ENCODE results near the gene MAGI1. TPM values are rescaled to one million over a fixed set of nuclear protein-coding genes. Genes with fewer than 3 reads are reported as not detected.

Gene MAGI1
- total RNA-seq, 1 experiment from 2014 or later, result 16.9 TPM

DNA sequence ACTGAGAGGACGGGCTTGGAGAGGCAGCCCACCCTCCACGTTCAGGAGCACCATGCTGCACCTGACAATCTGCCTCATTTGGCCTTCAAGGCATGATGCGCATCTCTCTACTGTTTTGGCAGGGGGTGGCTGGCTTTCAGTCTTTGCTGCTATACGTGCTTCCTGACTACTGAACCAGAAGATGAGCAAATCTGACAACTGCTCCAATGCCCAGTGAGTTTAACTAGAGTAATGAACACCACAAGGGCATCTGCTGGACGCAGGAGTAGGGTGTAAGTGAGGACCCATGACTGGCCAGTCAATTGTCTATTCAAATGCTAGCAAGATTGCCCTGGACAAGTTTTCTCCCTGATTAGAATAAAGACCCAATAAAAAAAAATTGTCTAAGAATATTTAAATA lies 335.7 kb downstream of the MAGI1 start:
- DNase-seq, result no peak
- Histone ChIP-seq H3K9me3 (replicated peaks) (no peaks in the 10 kb centered on the region), H3K27ac (no peak overlapping the region), H3K4me3 (no peak overlapping the region), H3K4me1 (no peaks in the 10 kb centered on the region), H3K27me3 (no peaks in the 10 kb centered on the region), H3K36me3 (no peaks in the 10 kb centered on the region)

DNA sequence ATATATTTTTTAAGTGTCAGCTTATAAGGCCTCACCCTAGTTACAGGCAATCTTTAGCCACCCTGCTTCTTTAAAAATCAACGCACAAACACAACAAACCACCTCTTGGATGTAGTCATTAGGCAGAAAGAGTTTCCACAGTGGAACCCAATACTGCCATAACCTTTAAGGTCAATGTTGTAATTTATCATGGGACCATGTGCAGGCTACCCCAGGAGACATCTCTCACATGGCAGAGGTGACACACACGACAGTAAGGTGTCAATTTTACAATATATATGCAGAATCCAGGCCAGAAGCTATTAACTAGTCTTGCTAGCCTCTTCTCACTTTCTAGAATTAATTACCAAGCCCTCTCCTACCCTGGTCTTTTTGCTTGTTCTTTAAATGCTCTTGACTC lies 336.5 kb downstream of the MAGI1 start:
- no peak for DNase-seq
- Histone ChIP-seq H3K27me3 (no peaks in the 10 kb centered on the region), H3K36me3 (no peaks in the 10 kb centered on the region), H3K4me1 (no peaks in the 10 kb centered on the region), H3K27ac (no peak overlapping the region), H3K4me3 (no peak overlapping the region), H3K9me3 (replicated peaks) (no peaks in the 10 kb centered on the region)

DNA sequence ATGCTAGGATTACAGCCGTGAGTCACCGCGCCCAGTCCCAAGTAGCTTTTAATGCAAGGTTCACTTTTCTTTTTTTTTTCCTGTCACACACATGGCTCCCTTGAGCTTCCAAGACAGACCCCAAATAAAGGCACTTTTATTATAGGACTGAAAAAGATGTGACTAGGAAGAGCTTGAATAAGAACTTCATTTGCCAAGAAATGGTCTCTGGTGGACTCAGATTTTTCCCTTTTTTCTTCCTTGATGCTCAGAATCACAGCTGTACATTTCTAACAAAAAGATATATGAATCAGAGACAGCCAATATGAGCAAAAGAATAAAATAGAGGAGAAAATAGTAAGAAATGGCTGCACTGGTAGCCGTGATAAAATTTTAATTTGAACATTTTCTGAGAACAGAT lies 337.2 kb downstream of the MAGI1 start:
- Histone ChIP-seq H3K4me1 (no peaks in the 10 kb centered on the region), H3K27me3 (no peaks in the 10 kb centered on the region)

DNA sequence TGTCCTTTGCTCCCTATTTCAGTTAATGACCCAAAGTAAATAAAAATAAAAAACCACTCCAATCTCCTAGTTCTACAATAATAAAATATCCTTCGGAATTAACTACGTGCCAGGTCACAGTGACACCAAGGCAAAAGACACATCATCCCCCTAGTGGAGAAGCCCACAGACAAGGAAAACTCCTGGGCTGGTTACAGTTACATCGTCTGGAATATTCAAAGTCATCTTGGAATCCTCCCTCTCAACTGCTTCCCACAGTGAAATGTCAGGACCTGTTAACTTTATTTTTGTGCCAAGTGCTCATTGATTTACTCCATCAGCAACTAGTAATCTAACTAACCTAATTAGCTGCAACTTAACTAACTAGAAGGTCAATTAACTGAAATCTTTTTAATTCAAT lies 349.3 kb downstream of the MAGI1 start:
- no peak overlapping the region for H3K27ac ChIP-seq
- no peak for DNase-seq
- H3K4me1 ChIP-seq, result peaks cover 9% of the 10 kb centered on the region; the same call in 1 of the 2 replicates
- no peaks in the 10 kb centered on the region for H3K36me3 ChIP-seq
- H3K9me3 ChIP-seq (replicated peaks), result no peaks in the 10 kb centered on the region
- no peak overlapping the region for H3K4me3 ChIP-seq
- H3K27me3 ChIP-seq, result no peaks in the 10 kb centered on the region

More for the DNA sequence above, 337.2 kb downstream of the MAGI1 start:
- DNase-seq, result no peak
- H3K4me3 ChIP-seq, result no peak overlapping the region
- H3K36me3 ChIP-seq, result no peaks in the 10 kb centered on the region
- no peak overlapping the region for H3K27ac ChIP-seq
- H3K9me3 ChIP-seq (replicated peaks), result no peaks in the 10 kb centered on the region

DNA sequence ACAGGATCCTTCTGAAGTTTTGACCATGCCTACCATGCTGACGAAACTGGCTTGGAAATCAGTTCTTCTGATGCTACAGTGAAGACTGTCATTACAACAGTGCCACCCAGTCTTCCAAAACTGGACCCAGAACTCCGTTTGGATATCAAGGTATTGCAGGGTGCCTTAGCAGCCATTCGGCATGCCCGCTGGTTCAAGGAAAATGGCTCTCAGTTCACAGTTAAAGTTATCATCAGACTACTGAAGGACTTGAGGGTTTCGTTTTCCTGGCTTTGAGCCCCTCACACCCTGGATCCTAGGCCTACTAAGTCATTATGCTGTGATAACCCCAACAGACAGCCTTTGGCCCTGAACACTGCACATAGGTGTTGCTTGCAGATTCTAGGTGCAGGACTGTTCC lies 351.0 kb downstream of the MAGI1 start:
- Histone ChIP-seq H3K4me3 (no peak overlapping the region), H3K27ac (no peak overlapping the region), H3K4me1 (peaks cover 9% of the 10 kb centered on the region; the same call in 1 of the 2 replicates), H3K27me3 (no peaks in the 10 kb centered on the region), H3K9me3 (replicated peaks) (no peaks in the 10 kb centered on the region), H3K36me3 (no peaks in the 10 kb centered on the region)
- no peak for DNase-seq

DNA sequence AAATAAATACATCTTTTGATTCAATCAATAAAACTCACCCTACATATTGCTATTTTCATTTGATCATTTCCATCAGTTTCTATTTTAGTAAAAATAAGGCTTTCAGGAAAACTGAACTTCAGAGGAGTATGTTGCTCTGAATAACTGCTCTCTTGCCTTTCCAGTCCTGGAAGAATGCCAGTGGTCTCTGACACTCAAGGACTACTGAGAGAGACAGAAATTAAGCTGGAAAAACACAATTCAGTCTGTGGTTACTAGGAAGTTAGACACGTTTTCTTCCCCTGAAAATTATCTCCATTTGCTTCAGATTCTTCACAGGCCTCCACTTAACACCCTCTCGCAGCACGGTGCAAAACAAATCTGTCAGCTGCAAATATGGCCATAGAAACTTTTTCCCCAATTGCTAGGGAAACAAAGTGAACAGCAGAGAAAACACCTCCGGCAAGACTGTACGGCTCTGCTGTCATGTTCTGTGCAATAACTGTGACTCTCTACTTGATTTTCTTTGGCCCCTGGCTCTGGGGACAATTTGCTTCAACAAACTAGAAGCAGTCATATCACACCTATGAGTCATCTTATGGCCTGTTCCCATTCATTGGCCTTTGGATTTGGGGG lies 353.0 kb downstream of the MAGI1 start:
- H3K4me3 ChIP-seq, result no peak overlapping the region
- H3K9me3 ChIP-seq (replicated peaks), result no peaks in the 10 kb centered on the region
- H3K4me1 ChIP-seq, result peaks cover 9% of the 10 kb centered on the region; the same call in 1 of the 2 replicates
- DNase-seq, result peak; percentile 25 to 62
- H3K27me3 ChIP-seq, result no peaks in the 10 kb centered on the region
- H3K27ac ChIP-seq, result no peak overlapping the region
- no peaks in the 10 kb centered on the region for H3K36me3 ChIP-seq

DNA sequence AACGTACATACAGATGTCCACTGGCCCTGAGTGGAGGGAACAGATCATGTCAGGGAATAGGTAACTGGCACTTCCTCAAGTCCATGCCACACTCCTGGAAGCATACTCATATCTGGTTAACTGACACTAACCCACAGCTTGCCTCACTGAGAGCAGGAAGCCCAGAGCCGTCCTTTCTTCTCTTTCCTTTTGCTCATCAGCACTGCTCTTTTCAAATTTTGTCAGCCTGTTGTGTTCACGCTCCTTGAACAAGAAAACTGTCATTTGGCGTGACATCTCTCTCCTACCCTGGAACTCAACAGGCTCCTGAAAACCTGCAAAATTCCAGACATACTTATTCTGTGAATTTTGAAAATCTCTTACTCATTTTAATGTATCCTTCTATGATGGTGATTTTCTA lies 360.2 kb downstream of the MAGI1 start:
- no peaks in the 10 kb centered on the region for H3K27me3 ChIP-seq
- DNase-seq, result no peak
- no peaks in the 10 kb centered on the region for H3K4me1 ChIP-seq
- no peaks in the 10 kb centered on the region for H3K36me3 ChIP-seq
- H3K27ac ChIP-seq, result no peak overlapping the region
- H3K4me3 ChIP-seq, result no peak overlapping the region
- no peaks in the 10 kb centered on the region for H3K9me3 ChIP-seq (replicated peaks)

DNA sequence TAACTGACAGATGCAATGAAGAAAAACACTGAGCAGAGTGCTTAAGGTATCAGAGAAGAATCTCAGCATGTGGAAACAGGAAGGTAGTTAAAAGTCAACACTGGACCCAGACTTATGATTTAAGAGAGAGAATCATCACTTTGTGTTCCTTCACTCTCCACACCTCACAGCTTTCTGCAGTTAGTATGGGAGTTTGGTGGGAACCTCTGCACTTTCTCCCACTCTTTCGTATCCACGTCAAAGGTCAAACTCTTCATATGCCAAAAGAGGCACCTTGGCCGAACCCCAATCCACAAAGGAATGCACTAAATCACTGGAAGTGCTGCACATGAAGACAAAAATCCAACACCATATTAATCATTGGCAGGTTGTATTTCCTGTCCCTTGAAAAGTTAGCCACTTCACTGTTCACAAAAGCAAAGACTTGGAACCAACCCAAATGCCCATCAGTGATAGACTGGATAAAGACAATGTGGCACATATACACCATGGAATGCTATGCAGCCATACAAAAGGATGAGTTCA lies 361.2 kb downstream of the MAGI1 start:
- H3K4me1 ChIP-seq, result no peaks in the 10 kb centered on the region
- no peak overlapping the region for H3K4me3 ChIP-seq
- no peaks in the 10 kb centered on the region for H3K27me3 ChIP-seq
- no peak overlapping the region for H3K27ac ChIP-seq
- DNase-seq, result no peak
- H3K9me3 ChIP-seq (replicated peaks), result no peaks in the 10 kb centered on the region
- no peaks in the 10 kb centered on the region for H3K36me3 ChIP-seq

DNA sequence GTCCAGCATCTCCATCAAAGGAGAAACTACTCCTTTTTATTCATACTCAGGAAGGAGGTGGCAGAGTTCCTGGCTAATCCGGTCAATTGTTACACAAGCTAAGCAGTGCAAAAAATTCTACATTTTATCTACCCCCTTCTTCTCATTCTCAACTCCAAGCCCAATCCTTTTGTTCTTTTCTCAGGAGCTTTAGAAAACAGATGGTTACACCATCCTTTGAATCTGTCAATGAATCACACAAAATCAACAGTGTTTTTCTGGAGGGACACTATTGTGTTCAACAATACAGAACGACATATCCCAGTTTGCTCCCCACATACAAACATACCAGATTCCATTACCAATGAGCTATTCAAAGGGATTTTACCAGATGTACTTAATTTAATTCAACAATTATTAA lies 362.1 kb downstream of the MAGI1 start:
- H3K4me1 ChIP-seq, result no peaks in the 10 kb centered on the region
- H3K9me3 ChIP-seq (replicated peaks), result no peaks in the 10 kb centered on the region
- no peak for DNase-seq
- H3K27ac ChIP-seq, result no peak overlapping the region
- no peak overlapping the region for H3K4me3 ChIP-seq
- no peaks in the 10 kb centered on the region for H3K27me3 ChIP-seq
- H3K36me3 ChIP-seq, result no peaks in the 10 kb centered on the region

DNA sequence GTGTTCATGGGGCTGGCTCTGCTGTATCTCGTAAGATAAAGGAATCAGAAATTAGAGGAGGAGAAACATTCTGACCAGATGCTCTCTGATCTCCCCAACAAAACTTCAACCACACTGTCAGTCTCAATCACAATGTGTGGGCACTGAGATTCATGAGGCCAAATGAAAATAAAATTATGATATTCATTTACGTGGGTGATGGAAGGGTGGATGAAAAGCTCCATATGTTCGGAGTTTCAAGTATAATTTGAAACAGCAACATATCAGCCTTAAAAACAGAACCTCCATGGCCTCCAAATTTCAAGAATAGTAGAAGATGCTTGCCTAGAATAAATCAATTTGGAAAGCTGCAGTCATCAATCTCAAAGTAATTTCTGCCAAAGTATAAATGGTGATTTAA lies 363.7 kb downstream of the MAGI1 start:
- no peak for DNase-seq
- Histone ChIP-seq H3K27ac (no peak overlapping the region), H3K4me3 (no peak overlapping the region), H3K36me3 (no peaks in the 10 kb centered on the region), H3K9me3 (replicated peaks) (no peaks in the 10 kb centered on the region), H3K27me3 (no peaks in the 10 kb centered on the region), H3K4me1 (no peaks in the 10 kb centered on the region)

DNA sequence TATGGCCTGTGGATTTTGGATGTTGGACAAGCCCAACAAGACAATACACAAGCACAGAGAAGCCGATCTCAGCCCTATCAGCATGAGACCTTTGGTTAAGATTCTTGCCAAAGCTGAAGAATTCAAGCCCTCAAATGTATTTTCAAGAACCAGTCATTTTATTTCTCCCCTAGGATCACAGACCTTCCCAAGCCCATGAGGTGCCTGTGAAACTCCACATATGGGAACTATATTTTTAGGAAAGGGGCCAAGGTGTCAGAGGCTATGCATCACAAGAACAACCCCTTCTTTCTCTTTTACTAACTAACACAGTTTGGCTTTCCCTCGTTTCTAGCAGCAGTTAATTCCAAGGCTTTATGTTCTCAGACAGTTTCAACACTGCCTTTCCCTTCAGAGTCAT lies 364.5 kb downstream of the MAGI1 start:
- H3K36me3 ChIP-seq, result no peaks in the 10 kb centered on the region
- no peaks in the 10 kb centered on the region for H3K27me3 ChIP-seq
- no peak for DNase-seq
- H3K4me1 ChIP-seq, result no peaks in the 10 kb centered on the region
- H3K27ac ChIP-seq, result no peak overlapping the region
- no peak overlapping the region for H3K4me3 ChIP-seq
- no peaks in the 10 kb centered on the region for H3K9me3 ChIP-seq (replicated peaks)

DNA sequence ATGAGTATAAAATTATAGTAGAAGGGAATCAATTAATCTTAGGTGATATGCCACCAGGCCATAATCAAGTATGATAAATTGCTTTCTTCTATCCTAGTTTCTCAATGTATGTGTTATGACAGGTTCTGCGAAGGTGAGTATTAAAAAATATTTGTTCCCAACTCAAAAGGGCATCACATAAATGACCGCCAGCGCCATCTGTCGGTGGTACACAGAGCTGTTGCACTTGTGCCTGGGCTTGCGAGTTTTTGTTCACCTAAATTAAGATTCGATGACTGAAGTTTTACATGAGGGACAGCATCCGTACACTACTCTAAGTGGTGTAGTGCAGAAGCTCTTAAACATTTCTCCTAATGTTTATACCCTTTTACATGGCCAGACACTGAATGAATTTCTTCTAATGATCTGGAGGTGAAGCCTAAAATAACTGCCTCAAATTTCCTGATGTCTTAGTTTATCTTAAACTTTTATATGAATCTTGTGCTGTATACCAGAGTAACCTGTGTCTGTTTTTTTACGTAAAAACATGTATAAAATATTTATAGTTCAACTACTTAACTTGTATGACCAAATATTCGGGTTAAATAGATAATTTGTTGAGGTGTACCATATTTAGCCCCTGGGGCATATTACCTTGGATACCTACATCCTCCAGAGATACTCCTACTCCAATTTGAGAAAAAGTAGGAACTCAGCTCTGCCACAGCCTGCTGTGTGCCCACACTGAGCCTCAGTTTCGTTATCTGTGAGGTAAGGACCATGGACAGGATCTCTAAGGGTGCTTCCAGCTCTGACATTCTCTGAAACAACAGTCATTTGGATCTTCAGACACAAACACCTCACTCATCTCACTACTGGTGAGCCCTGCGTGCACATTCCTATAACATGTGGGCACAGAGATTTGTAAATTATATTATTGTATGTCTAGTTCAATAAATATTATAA lies 365.6 kb downstream of the MAGI1 start:
- H3K27ac ChIP-seq, result no peak overlapping the region
- no peak overlapping the region for H3K4me3 ChIP-seq
- H3K4me1 ChIP-seq, result no peaks in the 10 kb centered on the region
- H3K36me3 ChIP-seq, result no peaks in the 10 kb centered on the region
- peak; percentile 24 to 62 for DNase-seq
- no peaks in the 10 kb centered on the region for H3K27me3 ChIP-seq
- no peaks in the 10 kb centered on the region for H3K9me3 ChIP-seq (replicated peaks)

DNA sequence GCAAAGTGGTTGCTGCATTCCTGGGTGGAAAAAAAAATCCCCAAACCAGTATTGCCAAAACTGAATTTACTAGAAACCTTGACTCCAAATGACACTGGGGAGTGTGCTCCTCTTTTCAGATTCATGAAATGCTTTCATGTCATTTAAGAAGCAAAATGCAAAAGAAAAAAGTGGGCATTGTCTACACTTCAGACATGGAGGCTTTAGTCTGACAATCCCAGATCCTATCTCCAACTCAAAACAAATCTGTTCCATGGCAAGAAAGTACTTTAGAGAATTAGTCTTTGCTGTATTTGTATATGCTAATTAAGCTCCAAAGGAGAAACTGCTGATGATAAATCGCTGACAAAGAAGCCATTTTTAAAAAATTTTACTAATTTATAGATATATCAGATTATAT lies 366.7 kb downstream of the MAGI1 start:
- Histone ChIP-seq H3K36me3 (no peaks in the 10 kb centered on the region), H3K4me1 (no peaks in the 10 kb centered on the region)
- no peak for DNase-seq

DNA sequence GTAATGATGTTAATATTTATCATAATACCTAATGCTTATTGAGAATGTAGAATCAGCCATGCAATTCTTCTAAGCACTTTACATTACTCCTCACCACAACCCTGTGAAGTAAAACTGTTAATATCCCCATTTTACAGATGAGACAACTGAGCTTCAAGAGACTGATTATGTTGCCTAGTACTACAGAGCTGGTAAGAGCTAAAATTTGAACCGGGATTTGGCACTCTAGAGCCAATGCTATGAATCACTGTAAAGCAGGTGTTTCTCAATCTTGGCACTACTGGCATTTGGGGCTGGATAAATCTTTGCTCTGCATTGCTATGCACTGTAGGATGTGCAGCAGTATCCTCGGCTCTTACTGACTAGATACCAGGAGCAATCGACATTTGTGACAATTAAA lies 367.7 kb downstream of the MAGI1 start:
- Histone ChIP-seq H3K27ac (no peak overlapping the region), H3K4me3 (no peak overlapping the region), H3K27me3 (no peaks in the 10 kb centered on the region), H3K4me1 (no peaks in the 10 kb centered on the region), H3K36me3 (no peaks in the 10 kb centered on the region), H3K9me3 (replicated peaks) (no peaks in the 10 kb centered on the region)
- DNase-seq, result no peak

More for the DNA sequence above, 366.7 kb downstream of the MAGI1 start:
- Histone ChIP-seq H3K9me3 (replicated peaks) (no peaks in the 10 kb centered on the region), H3K27me3 (no peaks in the 10 kb centered on the region), H3K27ac (no peak overlapping the region), H3K4me3 (no peak overlapping the region)

DNA sequence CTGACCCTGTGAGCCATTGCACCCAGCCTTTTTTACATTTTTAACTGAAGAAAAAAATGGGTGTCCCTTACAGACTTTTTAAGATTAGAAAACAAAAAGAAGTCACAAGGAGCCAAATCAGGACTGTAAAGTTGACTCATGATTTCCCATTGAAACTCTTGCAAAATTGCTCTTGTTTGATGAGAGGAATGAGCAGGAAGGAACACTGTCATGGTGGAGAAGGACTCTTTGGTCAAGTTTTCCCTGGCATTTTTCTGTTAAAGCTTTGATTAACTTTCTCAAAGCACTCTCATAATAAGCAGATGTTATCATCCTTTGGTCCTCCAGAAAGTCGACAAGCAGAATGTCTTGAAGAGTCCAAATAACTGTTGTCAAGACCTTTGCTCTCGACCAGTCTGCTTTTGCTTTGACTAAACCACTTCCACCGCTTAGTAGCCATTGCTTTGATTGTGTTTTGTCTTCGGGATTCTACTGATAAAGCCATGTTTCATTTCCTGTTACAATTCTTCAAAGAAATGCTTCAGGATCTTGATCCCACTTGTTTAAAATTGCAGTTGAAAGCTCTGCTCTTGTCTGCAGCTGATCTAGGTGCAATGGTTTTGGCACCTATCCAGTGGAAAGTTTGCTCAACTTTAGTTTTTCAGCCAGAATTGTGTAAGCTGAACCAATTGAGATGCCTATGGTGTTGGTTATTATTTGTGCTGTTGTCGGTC lies 369.4 kb downstream of the MAGI1 start:
- DNase-seq, result no peak
- Histone ChIP-seq H3K36me3 (no peaks in the 10 kb centered on the region), H3K4me3 (no peak overlapping the region), H3K27ac (no peak overlapping the region), H3K4me1 (no peaks in the 10 kb centered on the region), H3K27me3 (no peaks in the 10 kb centered on the region), H3K9me3 (replicated peaks) (no peaks in the 10 kb centered on the region)

All from SJCRH30 (cell line).